Transverse colon (tissue), 4 donors: ENCODE data around the gene ACTN4.

Experiments
- CTCF ChIP-seq, 5 experiments: fragments of 200-600 bp in 3 of 5; fragments of 450-650 bp in 2 of 5; sonication (generic) in 3 of 5; IDR thresholded peaks; 1 replicate in 2 of 5; 2 replicates in 3 of 5; pipeline ENCODE4 v1.5.1; 2016 to 2017; ENCODE audit warnings: antibody characterized with exemption in 5 of 5, inconsistent platforms in 3 of 5, mild to moderate bottlenecking in 2 of 5, moderate library complexity in 1 of 5
- POLR2A ChIP-seq: fragments of 450-650 bp; IDR thresholded peaks from one replicate; pipeline ENCODE4 v1.6.1; 2016; ENCODE audit warnings: antibody characterized with exemption, mild to moderate bottlenecking, moderate library complexity
- POLR2AphosphoS5 ChIP-seq, 3 donors: sonication (generic); formaldehyde crosslinking; IDR thresholded peaks; one replicate each; pipeline ENCODE4 v1.6.1; 2016; ENCODE audit warnings: antibody characterized with exemption in 3 of 3

- TF ChIP-seq CTCF (IDR thresholded peaks at IDR 0.05) = no peak
- no peak for TF ChIP-seq POLR2A
- TF ChIP-seq POLR2AphosphoS5 (IDR thresholded peaks at IDR 0.05) = peak in 2 of 3 donors; percentile 27 to 55
These were observed 112.1 kb downstream of the ACTN4 start for GRCh38 chr19:38759590-38760003.
